HepG2 (cell line): ENCODE results near the gene KLF15.

Experiments used
- ZSCAN21 ChIP-seq: sonication (generic); formaldehyde crosslinking; IDR thresholded peaks from 2 replicates; pipeline ENCODE4 v1.8.0; 2022; ENCODE audit warnings: mild to moderate bottlenecking, missing genetic modification reagents, moderate library complexity, borderline replicate concordance
- TF ChIP-seq, protein P1 (sequence below), 2 experiments: sonication (generic) in 1 of 2; formaldehyde crosslinking in 1 of 2; IDR thresholded peaks; 2 replicates each; pipeline versions ENCODE4 v1.6.1 to v1.9.0; 2014 to 2022; ENCODE audit warnings: antibody characterized with exemption in 1 of 2, borderline replicate concordance in 1 of 2, inconsistent platforms in 1 of 2, low read depth in 1 of 2, missing genetic modification reagents in 1 of 2

DNA sequence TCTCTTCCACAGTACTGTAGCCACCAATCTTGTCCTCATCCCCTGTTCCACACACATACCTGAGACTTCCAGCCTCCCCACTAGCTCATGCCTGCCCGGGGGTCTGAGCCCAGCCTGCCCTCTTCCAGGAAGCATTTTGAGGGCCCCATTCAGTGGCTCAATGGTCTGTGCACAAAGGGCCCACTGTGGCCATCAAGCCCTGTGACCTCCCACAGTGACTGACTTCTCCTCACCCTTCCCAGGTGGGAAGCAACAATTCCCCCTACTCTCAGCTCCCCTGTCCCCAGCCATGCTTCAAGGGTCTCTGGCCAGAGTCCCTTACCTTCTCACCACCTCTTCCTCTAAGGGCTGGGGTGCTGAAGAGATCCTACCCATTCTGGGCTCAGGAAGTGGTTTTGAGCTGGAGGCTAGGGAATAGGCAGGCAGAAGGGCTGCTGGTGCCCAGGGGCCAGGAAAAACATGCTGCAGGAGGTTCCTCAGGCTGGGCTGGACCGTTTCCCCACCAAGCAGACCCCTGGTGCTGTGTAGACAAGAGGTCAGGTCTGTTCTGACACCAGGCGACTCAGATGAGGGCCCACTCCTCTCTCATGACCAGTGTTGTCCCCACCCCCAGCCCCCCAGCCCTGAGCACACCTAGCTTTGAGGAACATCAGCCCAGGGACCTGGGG is 3.0 kb upstream of the KLF15 start:
- TF ChIP-seq, protein P1, sequence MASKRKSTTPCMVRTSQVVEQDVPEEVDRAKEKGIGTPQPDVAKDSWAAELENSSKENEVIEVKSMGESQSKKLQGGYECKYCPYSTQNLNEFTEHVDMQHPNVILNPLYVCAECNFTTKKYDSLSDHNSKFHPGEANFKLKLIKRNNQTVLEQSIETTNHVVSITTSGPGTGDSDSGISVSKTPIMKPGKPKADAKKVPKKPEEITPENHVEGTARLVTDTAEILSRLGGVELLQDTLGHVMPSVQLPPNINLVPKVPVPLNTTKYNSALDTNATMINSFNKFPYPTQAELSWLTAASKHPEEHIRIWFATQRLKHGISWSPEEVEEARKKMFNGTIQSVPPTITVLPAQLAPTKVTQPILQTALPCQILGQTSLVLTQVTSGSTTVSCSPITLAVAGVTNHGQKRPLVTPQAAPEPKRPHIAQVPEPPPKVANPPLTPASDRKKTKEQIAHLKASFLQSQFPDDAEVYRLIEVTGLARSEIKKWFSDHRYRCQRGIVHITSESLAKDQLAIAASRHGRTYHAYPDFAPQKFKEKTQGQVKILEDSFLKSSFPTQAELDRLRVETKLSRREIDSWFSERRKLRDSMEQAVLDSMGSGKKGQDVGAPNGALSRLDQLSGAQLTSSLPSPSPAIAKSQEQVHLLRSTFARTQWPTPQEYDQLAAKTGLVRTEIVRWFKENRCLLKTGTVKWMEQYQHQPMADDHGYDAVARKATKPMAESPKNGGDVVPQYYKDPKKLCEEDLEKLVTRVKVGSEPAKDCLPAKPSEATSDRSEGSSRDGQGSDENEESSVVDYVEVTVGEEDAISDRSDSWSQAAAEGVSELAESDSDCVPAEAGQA (IDR thresholded peaks at IDR 0.05; ENCODE audit: low read depth), result no peak
- TF ChIP-seq, protein P1 (CRISPR knock-in tag; IDR thresholded peaks at IDR 0.05; ENCODE audit: borderline replicate concordance), result no peak
- TF ChIP-seq ZSCAN21 (CRISPR knock-in tag), result no peak
